GM23248 (cell line): ENCODE measurements around the gene APBA2.

ENCODE experiments used
- EZH2 ChIP-seq: fragments of 200-600 bp; sonication (generic); IDR thresholded peaks from 2 replicates; pipeline ENCODE4 v1.6.1; 2018; ENCODE audit warnings: antibody characterized with exemption, mild to moderate bottlenecking; ENCODE audit not compliant: insufficient read depth, poor library complexity, severe bottlenecking
- EZH2phosphoT487 ChIP-seq: fragments of 200-600 bp; sonication (generic); IDR thresholded peaks from 2 replicates; pipeline ENCODE4 v1.6.1; 2018; ENCODE audit warnings: antibody characterized with exemption, moderate library complexity, mild to moderate bottlenecking, low read depth; ENCODE audit not compliant: insufficient read depth

GRCh38 chr15:28943611-28944230, 57.9 kb downstream of the APBA2 start:
- TF ChIP-seq EZH2 (no peak), EZH2phosphoT487 (no peak)
